WTC11 (cell line): ENCODE results near the gene CCAR1.

Experiments
- CTCF ChIP-seq: fragments of 200-600 bp; IDR thresholded peaks from 2 replicates; pipeline ENCODE4 v1.8.0; 2022; ENCODE audit warnings: antibody characterized with exemption
- ZNF416 ChIP-seq: fragments of 250-450 bp; sonication (Bioruptor Pico); IDR thresholded peaks from 2 replicates; pipeline ENCODE4 v1.9.0; 2021; ENCODE audit warnings: mild to moderate bottlenecking, inconsistent platforms

GRCh38 chr10:68727146-68727545 lies 6.1 kb downstream of the CCAR1 start:
- TF ChIP-seq ZNF416 (CRISPR knock-in tag) (no peak), CTCF (no peak)
